RWPE1 (cell line): Measurements from ENCODE around the gene OSBPL8.

Experiments
- CTCF ChIA-PET: fragments of 350-600 bp; sonication (Branson Sonifier 250); formaldehyde crosslinking; extraction: SDS; loops from one replicate; lab custom pipeline; 2021; lab: Yijun Ruan, JAX
- POLR2A ChIA-PET: fragments of 400-600 bp; formaldehyde crosslinking; extraction: SDS; loops from one replicate; lab custom pipeline; 2020; ENCODE audit warnings: antibody characterized with exemption; ENCODE audit not compliant: low non-redundant PET; lab: Yijun Ruan, JAX
- DNase-seq: peaks from one replicate; pipeline ENCODE4 v3.0.0; 2012; ENCODE audit warnings: low spot score
- H3K27ac ChIP-seq: fragments of 450-650 bp; 2 replicates; pipeline ENCODE4 v1.5.1; 2017
- CTCF ChIP-seq: fragments of 450-650 bp; conservative IDR thresholded peaks from 2 replicates; pipeline ENCODE4 v1.5.1; 2017; ENCODE audit warnings: low read depth, mild to moderate bottlenecking

Gene OSBPL8

DNA sequence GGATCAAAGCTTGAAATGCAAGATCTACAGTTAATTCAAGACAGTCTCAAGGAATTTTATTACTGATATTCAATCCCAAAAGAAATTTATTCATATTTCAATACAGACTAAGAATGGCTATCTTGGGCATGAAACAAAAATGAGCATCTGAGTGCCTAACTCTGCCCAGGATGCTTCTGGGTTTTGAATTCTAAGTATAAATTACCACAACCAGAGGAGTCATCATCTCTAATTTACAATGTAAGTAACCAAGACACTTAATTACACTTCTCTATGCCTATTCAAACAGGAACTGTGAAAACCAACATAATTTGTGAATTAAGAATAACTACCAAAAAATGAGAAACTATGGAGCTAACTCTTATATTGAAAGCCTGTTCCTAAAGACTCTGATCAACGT is 14.1 kb downstream of the OSBPL8 start:
- no peak for TF ChIP-seq CTCF
- ChIA-PET CTCF (no interaction called here), POLR2A (no interaction called here)
- no peak for DNase-seq
- no peak overlapping the region for H3K27ac ChIP-seq

DNA sequence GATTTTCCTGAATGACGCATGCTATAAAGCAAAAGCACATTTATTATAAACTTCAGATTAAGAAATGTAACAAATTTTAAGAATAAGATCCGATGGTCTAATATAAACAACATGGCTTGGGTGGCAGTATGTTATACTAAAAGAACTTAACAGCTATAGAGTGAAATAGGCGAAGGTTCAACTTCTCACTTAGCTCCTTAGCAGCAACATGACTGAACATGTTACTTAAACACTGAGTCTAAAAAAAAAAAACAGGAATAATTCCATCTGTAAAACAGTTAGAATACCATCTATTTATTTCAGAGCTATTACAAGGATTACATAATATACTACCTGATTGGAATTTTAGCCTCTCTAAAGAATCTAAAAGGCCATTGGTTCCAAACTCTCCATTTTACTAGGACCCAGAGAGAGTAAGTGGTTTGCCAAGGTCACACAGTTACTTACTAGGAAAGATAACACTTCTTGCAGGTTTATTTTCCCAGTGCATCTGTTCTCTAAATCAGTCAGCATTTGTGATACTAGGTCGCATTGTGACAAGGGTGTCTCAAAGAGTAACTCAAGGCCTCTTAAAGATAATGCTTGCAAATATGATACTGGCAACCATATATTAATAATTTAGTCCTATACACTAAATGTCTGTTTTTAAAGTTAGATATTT is 14.8 kb downstream of the OSBPL8 start:
- ChIA-PET CTCF (no interaction called here), POLR2A (no interaction called here)
- TF ChIP-seq CTCF: no peak
- H3K27ac ChIP-seq: no peak overlapping the region
- DNase-seq: no peak

GRCh38 chr12:76543813-76544347 is 15.7 kb downstream of the OSBPL8 start:
- ChIA-PET POLR2A (no interaction called here), CTCF (no interaction called here)
- H3K27ac ChIP-seq: no peak overlapping the region
- TF ChIP-seq CTCF: no peak
- DNase-seq: no peak

- ChIA-PET POLR2A (no interaction called here), CTCF (no interaction called here)
These were observed 16.7 kb downstream of the OSBPL8 start for GRCh38 chr12:76542908-76543307.

GRCh38 chr12:76539727-76540126 is 19.8 kb downstream of the OSBPL8 start:
- H3K27ac ChIP-seq: no peak overlapping the region
- no peak for DNase-seq
- POLR2A ChIA-PET: no interaction called here
- no peak for TF ChIP-seq CTCF
- CTCF ChIA-PET: no interaction called here

More at GRCh38 chr12:76542908-76543307, 16.7 kb downstream of the OSBPL8 start:
- no peak for DNase-seq
- no peak overlapping the region for H3K27ac ChIP-seq
- no peak for TF ChIP-seq CTCF

GRCh38 chr12:76537923-76538322 is 21.6 kb downstream of the OSBPL8 start:
- CTCF ChIA-PET: interaction anchor here (0.7 kb wide), 1 partner anchor 82 kb away, joined by 3 read pairs; no protein-coding TSS in a partner anchor
- no peak overlapping the region for H3K27ac ChIP-seq
- DNase-seq: no peak
- TF ChIP-seq CTCF: no peak
- POLR2A ChIA-PET: no interaction called here
